HL-60 (cell line): ENCODE results near the gene DGUOK.

Source experiments
- DNase-seq, 2 experiments: peaks; one replicate each; pipeline ENCODE4 v3.0.0-alpha.2; 2010 to 2020; ENCODE audit warnings: low read depth in 1 of 2, low spot score in 1 of 2
- H3K27ac ChIP-seq: fragments of 250-450 bp; sonication (Bioruptor Pico); replicated peaks from 2 replicates; pipeline ENCODE4 v1.5.1; 2020; ENCODE audit warnings: mild to moderate bottlenecking, moderate library complexity
- H3K27me3 ChIP-seq: fragments of 250-450 bp; sonication (Bioruptor Pico); 2 replicates; pipeline ENCODE4 v1.5.1; 2021; ENCODE audit warnings: mild to moderate bottlenecking, moderate library complexity; ENCODE audit not compliant: insufficient read depth, poor library complexity, severe bottlenecking
- H3K4me3 ChIP-seq: replicated peaks from 2 replicates; pipeline ENCODE4 v1.5.1; 2011; ENCODE audit warnings: mild to moderate bottlenecking, control low read depth, low read length; ENCODE audit not compliant: insufficient read depth
- CTCF ChIP-seq: IDR thresholded peaks from one replicate; pipeline ENCODE4 v1.5.1; 2011; ENCODE audit warnings: low read length, control low read depth, inconsistent platforms; ENCODE audit not compliant: insufficient read depth
- GABPA ChIP-seq: IDR thresholded peaks from 2 replicates; pipeline ENCODE4 v1.6.1; 2012; ENCODE audit warnings: low read depth
- POLR2AphosphoS5 ChIP-seq: IDR thresholded peaks from 2 replicates; pipeline ENCODE4 v1.6.1; 2012; ENCODE audit warnings: low read depth
- REST ChIP-seq: IDR thresholded peaks from 2 replicates; pipeline ENCODE4 v1.6.1; 2012; ENCODE audit warnings: low read depth; ENCODE audit not compliant: insufficient replicate concordance
- SPI1 ChIP-seq: IDR thresholded peaks from 2 replicates; pipeline ENCODE4 v1.6.1; 2012; ENCODE audit warnings: low read depth, mild to moderate bottlenecking, borderline replicate concordance

The DGUOK gene

GRCh38 chr2:73890301-73891092 lies 36.2 kb upstream of the DGUOK start:
- DNase-seq: no peak
- Histone ChIP-seq H3K27me3 (no peaks in the 10 kb centered on the region), H3K4me3 (no peak overlapping the region), H3K27ac (no peak overlapping the region)
- peak; percentile 40 for TF ChIP-seq REST
- no peak for TF ChIP-seq POLR2AphosphoS5

GRCh38 chr2:73891276-73891901 lies 35.3 kb upstream of the DGUOK start:
- TF ChIP-seq GABPA: no peak
- no peak for TF ChIP-seq SPI1
- TF ChIP-seq POLR2AphosphoS5: no peak
- TF ChIP-seq REST: no peak
- TF ChIP-seq CTCF: no peak
- DNase-seq: no peak
- H3K27me3 ChIP-seq: no peaks in the 10 kb centered on the region
- H3K4me3 ChIP-seq: no peak overlapping the region
- H3K27ac ChIP-seq: no peak overlapping the region

GRCh38 chr2:73892631-73893329 lies 33.9 kb upstream of the DGUOK start, which contains the start of gene ACTG2:
TSS of gene ACTG2 (plus strand) at chr2:73893008. CDS start at chr2:73901312, 8,304 bp downstream.
- no peak within 1 kb of the TSS for H3K4me3 ChIP-seq
- TF ChIP-seq POLR2AphosphoS5 (no peak), GABPA (no peak), CTCF (no peak), REST (no peak), SPI1 (no peak)
- H3K27me3 ChIP-seq: no peaks in the 10 kb centered on the region
- no peak within 1 kb of the TSS for H3K27ac ChIP-seq
- DNase-seq: no peak
